Sigmoid colon (tissue), 4 donors: ENCODE data around the gene CTAGE6.
"Not testable (repeated sequence)": the region's sequence is repeated elsewhere in the genome, so short reads cannot be mapped to it uniquely, and the experiment has no call there.

ENCODE experiments used
- CTCF ChIP-seq, 4 experiments: fragments of 450-650 bp in 3 of 4; fragments of 200-600 bp in 1 of 4; IDR thresholded peaks; one replicate each; pipeline ENCODE4 v1.5.1; 2016 to 2019; ENCODE audit warnings: antibody characterized with exemption in 4 of 4, mild to moderate bottlenecking in 3 of 4, moderate library complexity in 2 of 4
- POLR2AphosphoS5 ChIP-seq, 4 donors: sonication (generic); formaldehyde crosslinking; IDR thresholded peaks; one replicate each; pipeline ENCODE4 v1.6.1; 2017; ENCODE audit warnings: antibody characterized with exemption in 4 of 4

GRCh38 chr7:143726143-143726542 lies 31.4 kb downstream of the CTAGE6 start:
- not testable (repeated sequence) for TF ChIP-seq POLR2AphosphoS5, CTCF (IDR thresholded peaks at IDR 0.05)
